Transverse colon (tissue), 4 donors: ENCODE data around the gene DSEL.

Source experiments
- POLR2AphosphoS5 ChIP-seq, 3 donors: sonication (generic); formaldehyde crosslinking; IDR thresholded peaks; one replicate each; pipeline ENCODE4 v1.6.1; 2016; ENCODE audit warnings: antibody characterized with exemption in 3 of 3
- TF ChIP-seq, protein P1 (sequence below), 5 experiments: fragments of 200-600 bp in 3 of 5; fragments of 450-650 bp in 2 of 5; sonication (generic) in 3 of 5; IDR thresholded peaks; 1 replicate in 2 of 5; 2 replicates in 3 of 5; pipeline ENCODE4 v1.5.1; 2016 to 2017; ENCODE audit warnings: antibody characterized with exemption in 5 of 5, inconsistent platforms in 3 of 5, mild to moderate bottlenecking in 2 of 5, moderate library complexity in 1 of 5

DNA sequence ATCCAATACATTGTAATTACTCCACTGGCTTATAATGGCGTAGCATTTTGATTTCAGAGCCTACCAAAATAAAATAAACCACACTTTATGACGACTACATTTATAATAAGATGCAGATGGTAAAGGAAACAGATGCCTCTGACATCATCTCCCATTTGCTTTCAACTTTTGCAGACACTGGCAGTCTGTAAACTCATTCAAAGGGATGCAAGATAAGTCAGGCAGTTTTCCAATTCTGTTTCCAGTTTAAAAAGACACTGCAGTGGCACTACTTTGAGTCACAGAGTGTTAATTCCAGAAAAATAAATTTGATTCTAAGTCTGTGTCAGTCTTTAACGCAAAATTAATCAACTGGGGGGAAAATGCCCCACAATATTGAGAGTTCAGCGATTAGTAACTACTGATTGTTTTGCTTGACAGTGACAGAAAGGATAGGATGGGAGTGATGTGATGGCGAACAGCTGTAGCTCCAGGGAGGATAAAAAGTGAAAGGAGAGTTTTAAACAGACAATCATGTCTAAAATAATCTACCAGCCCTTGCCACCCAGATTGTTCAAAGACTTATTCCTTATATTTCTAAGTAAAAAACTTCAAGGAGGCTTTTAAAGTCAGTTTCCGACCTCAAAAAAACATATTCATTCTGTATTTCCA, 6.7 kb downstream of the DSEL start:
- no peak for TF ChIP-seq POLR2AphosphoS5 (IDR thresholded peaks at IDR 0.05)
- TF ChIP-seq, protein P1, sequence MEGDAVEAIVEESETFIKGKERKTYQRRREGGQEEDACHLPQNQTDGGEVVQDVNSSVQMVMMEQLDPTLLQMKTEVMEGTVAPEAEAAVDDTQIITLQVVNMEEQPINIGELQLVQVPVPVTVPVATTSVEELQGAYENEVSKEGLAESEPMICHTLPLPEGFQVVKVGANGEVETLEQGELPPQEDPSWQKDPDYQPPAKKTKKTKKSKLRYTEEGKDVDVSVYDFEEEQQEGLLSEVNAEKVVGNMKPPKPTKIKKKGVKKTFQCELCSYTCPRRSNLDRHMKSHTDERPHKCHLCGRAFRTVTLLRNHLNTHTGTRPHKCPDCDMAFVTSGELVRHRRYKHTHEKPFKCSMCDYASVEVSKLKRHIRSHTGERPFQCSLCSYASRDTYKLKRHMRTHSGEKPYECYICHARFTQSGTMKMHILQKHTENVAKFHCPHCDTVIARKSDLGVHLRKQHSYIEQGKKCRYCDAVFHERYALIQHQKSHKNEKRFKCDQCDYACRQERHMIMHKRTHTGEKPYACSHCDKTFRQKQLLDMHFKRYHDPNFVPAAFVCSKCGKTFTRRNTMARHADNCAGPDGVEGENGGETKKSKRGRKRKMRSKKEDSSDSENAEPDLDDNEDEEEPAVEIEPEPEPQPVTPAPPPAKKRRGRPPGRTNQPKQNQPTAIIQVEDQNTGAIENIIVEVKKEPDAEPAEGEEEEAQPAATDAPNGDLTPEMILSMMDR (IDR thresholded peaks at IDR 0.05), result no peak
